Measurements from ENCODE around the gene TSSK3.
A peak's percentile ranks its signal among the peaks of the same experiment; 100 is the strongest.

TSSK3 gene

DNA sequence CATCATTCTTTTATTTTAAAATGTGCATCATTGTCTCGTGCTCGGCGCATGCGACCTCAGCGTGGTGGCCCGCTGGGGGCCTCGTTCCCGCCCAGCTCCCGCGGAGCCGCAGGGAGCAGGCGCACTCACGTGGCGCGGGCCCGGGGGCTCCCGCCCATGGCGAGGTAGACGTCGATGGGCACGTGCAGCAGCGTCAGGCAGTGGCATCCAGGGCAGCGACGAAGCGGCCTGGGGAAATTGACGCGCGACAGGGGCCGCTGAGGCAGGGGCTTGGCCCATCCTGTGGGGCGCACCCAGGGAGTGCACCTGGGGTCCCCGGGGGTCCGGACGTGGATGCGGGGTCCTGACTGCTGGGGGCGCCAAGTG lies 1.0 kb upstream of the TSSK3 start:
- no peak for DNase-seq (ENCODE audit: low read depth in 2 of 3, low spot score in 1 of 3)

- no peak for DNase-seq (ENCODE audit: low read depth in 2 of 3, low spot score in 1 of 3)
These were observed 465 bp upstream of the TSSK3 start for GRCh38 chr1:32361674-32362473.

DNA sequence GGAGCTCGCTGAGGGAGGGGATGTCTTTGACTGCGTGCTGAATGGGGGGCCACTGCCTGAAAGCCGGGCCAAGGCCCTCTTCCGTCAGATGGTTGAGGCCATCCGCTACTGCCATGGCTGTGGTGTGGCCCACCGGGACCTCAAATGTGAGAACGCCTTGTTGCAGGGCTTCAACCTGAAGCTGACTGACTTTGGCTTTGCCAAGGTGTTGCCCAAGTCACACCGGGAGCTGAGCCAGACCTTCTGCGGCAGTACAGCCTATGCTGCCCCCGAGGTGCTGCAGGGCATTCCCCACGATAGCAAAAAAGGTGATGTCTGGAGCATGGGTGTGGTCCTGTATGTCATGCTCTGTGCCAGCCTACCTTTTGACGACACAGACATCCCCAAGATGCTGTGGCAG lies 1.4 kb downstream of the TSSK3 start:
- no peak for DNase-seq (ENCODE audit: low read depth in 2 of 3, low spot score in 1 of 3)

DNA sequence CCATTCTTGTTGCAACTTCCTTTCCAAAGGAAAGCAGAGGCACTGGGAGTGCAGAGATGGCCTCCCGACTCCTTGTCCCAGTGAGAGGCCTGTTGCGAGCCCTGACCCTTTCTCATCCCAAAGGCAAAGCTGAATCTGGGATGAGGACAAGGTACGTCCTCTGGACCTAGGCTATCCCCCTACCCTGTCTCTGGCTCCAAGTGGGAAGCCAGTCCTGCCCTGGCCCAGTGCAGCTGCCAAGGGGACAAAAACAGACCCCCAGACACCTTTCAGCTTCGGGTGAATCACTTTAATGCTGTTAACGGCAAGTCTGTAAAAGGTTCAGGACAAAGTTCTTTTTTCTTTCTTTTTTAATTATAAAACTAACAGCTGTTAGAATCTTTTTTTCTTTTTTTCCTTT lies 2.5 kb downstream of the TSSK3 start:
- DNase-seq (ENCODE audit: low read depth in 2 of 3, low spot score in 1 of 3): no peak

GRCh38 chr1:32365445-32365844 lies 3.1 kb downstream of the TSSK3 start:
- DNase-seq (ENCODE audit: low read depth in 2 of 3, low spot score in 1 of 3): no peak

GRCh38 chr1:32367912-32368635 lies 5.7 kb downstream of the TSSK3 start:
- DNase-seq (ENCODE audit: low read depth in 2 of 3, low spot score in 1 of 3): no peak

- no peak for DNase-seq (ENCODE audit: low read depth in 2 of 3, low spot score in 1 of 3)
These were observed 9.9 kb downstream of the TSSK3 start for GRCh38 chr1:32372149-32372756.

- DNase-seq (ENCODE audit: low read depth in 2 of 3, low spot score in 1 of 3): no peak
These were observed 11.8 kb downstream of the TSSK3 start for GRCh38 chr1:32373996-32374592.

DNA sequence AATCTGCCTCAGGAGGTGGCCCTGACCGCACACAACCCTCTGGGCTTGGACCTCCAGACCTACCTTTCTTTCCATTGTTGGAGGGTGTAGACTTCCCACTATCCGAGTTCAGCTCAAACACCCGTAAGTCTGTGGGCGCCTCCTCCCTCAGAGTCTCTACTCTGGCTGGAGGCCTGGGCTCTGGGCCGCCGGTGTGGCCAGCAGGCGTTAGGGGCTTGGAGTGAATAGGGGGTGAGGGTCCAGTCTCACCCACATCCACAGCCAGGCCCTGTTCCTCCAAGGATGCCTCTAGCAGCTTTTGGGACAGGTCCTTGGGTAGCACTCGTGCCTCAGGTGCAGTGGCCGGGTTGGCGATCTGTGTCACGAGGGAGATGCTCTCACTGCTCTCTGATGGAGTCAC lies 13.9 kb downstream of the TSSK3 start:
- DNase-seq (ENCODE audit: low read depth in 2 of 3, low spot score in 1 of 3): no peak

GRCh38 chr1:32377541-32378220 lies 15.3 kb downstream of the TSSK3 start:
- no peak for DNase-seq (ENCODE audit: low read depth in 2 of 3, low spot score in 1 of 3)

DNA sequence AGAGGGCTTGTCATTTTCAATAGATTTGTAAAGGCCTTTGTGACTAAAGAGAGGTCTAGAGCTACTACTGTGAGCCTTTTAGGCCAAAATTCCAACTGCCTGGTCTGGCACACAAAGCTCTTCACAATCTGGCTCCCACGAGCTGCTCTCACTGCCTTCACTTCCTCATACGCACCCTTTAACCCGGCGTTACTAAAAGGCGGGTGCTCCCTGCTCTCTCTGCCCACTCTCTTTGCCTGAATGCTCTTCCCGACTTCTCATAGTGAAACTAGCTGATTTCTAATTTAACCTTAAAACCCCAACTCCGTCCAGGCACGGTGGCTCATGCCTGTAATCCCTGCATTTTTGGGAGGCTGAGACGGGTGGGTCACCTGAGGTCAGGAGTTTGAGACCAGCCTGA lies 17.7 kb downstream of the TSSK3 start:
- DNase-seq (ENCODE audit: low read depth in 2 of 3, low spot score in 1 of 3): no peak

DNA sequence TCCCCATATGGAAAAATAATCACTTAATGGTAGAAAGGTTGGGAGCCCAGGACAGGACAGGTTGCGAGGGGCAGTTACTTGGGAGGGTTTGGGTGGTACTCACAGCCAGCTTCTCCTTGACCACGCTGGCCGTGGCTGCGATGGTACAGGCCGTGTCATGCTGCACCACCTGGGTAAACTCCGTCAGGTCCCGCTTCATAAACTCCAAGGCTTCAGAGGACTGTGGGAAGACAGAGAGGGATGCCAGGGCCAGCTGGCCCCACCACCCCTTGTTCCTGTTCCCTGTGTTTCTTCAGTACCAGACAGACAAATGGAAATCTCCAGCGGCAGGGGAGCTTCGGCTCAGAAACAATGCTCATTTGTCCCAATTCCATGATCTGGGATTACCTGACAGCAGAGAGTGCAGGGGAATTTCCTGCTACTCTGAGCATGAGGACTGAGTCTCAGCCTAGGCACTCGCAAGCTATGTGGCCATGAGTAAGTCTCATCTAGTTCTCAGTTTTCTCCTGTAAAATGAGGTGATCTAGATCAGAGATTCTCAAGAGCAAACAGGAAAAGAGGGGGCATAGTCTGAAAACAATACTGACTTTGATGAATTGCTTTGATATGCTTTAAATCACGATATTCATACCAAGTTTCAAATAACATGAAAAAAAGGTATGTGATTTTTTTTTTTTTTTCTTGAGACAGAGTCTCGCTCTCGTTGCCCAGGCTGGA lies 24.5 kb downstream of the TSSK3 start:
- no peak for DNase-seq (ENCODE audit: low read depth in 2 of 3, low spot score in 1 of 3)

- no peak for DNase-seq (ENCODE audit: low read depth in 2 of 3, low spot score in 1 of 3)
These were observed 26.3 kb downstream of the TSSK3 start for GRCh38 chr1:32388641-32389040.

DNA sequence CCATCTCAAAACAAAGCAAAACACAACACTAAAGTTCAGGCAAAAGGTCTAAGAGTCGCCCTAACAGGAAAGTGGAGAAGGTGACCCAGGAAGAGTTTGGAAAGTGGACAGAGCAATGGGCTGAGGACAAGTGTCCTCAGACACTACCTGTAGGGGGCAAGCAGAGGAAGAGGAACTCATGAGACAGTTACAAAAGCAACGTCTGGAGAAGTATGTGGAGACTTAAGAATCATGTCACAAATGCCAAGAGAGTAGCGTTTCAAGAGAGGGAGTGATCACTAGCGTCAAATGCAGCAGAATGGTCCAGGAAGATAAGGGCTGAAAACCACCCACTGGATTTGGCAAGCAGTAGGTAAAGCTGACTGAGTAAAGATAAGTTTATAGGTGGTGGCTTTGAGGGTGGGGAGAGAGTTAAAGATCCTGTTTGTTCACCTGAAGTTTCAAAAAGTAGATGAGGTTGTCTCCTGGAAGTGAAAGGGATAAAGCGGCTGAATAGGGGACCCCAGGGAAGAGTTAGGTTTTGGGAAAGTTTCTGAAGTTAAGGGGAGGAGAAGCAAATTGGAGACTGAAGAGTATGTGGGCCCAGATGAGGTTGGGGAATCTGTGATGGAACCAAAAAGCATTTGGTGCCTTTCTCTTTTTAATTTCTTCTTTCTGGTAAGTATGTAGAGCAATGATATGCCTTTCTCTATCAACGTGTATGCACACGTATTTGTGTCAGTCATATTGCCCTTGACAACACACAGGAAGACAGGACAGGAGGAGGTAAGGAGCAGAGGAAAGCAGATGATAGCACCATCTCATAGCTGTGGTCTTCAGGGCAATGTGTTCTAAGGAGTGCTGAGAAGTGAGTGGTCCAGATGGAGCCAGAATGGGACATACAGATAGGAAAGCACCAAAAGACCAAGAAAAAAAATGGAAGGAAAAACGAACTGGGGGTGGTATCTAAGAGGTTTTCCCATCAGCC lies 28.8 kb downstream of the TSSK3 start:
- no peak for DNase-seq (ENCODE audit: low read depth in 2 of 3, low spot score in 1 of 3)

- no peak for DNase-seq (ENCODE audit: low read depth in 2 of 3, low spot score in 1 of 3)
These were observed 30.0 kb downstream of the TSSK3 start for GRCh38 chr1:32392325-32392724.

GRCh38 chr1:32393136-32393535 lies 30.8 kb downstream of the TSSK3 start:
- DNase-seq (ENCODE audit: low read depth in 2 of 3, low spot score in 1 of 3): no peak

GRCh38 chr1:32393832-32394140 lies 31.4 kb downstream of the TSSK3 start:
- peak in 1 of 3 donors; percentile 21 for DNase-seq (ENCODE audit: low read depth in 2 of 3, low spot score in 1 of 3)

GRCh38 chr1:32394141-32394889 lies 32.0 kb downstream of the TSSK3 start, which contains the start of gene BSDC1:
BSDC1 (minus strand) TSS chr1:32394441; CDS start chr1:32394414, 27 bp downstream.
- peak; percentile 98 to 99 (median 98) for DNase-seq (ENCODE audit: low read depth in 2 of 3, low spot score in 1 of 3)

- no peak for DNase-seq (ENCODE audit: low read depth in 2 of 3, low spot score in 1 of 3)
These were observed 32.6 kb downstream of the TSSK3 start for GRCh38 chr1:32394890-32395432.

Measured in stimulated activated CD4-positive, alpha-beta T cell treated with anti-CD3 and anti-CD28 coated beads, Interleukin-12 subunit alpha, Interleukin-12 subunit beta, amount 100 ng/mL, for 48 hours (primary cell).